GM12801 (cell line): Measurements from ENCODE around the gene RAB3GAP1.

Experiments
- TF ChIP-seq, protein P1 (sequence below): IDR thresholded peaks from one replicate; pipeline ENCODE4 v1.5.1; 2011; ENCODE audit warnings: control low read depth; ENCODE audit not compliant: insufficient read length; ENCODE audit errors: extremely low read depth

Gene RAB3GAP1

DNA sequence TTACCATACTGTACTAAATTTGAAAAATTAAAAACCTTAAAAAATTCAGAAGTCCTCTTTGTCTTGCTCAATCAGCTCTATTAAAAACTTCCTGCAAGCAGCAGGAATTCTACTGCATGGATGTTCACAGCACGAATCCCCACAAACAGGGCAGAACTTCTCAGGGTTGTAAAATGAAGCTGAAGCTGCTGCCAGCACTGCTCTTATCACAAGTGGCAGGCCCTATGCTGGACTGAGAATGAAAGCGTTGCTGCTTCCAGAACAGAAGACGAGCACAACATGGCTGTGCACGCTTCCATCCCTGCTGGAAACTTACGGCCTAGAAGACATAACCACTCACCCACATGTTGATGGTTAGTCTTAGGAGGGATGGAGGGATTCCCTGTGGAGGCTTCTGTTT, 134.0 kb downstream of the RAB3GAP1 start:
- TF ChIP-seq, protein P1, sequence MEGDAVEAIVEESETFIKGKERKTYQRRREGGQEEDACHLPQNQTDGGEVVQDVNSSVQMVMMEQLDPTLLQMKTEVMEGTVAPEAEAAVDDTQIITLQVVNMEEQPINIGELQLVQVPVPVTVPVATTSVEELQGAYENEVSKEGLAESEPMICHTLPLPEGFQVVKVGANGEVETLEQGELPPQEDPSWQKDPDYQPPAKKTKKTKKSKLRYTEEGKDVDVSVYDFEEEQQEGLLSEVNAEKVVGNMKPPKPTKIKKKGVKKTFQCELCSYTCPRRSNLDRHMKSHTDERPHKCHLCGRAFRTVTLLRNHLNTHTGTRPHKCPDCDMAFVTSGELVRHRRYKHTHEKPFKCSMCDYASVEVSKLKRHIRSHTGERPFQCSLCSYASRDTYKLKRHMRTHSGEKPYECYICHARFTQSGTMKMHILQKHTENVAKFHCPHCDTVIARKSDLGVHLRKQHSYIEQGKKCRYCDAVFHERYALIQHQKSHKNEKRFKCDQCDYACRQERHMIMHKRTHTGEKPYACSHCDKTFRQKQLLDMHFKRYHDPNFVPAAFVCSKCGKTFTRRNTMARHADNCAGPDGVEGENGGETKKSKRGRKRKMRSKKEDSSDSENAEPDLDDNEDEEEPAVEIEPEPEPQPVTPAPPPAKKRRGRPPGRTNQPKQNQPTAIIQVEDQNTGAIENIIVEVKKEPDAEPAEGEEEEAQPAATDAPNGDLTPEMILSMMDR, result no peak

- TF ChIP-seq, protein P1, result no peak
Measured at GRCh38 chr2:135187270-135187669, 135.2 kb downstream of the RAB3GAP1 start.

GRCh38 chr2:135189148-135189547, 137.1 kb downstream of the RAB3GAP1 start:
- TF ChIP-seq, protein P1, result no peak

DNA sequence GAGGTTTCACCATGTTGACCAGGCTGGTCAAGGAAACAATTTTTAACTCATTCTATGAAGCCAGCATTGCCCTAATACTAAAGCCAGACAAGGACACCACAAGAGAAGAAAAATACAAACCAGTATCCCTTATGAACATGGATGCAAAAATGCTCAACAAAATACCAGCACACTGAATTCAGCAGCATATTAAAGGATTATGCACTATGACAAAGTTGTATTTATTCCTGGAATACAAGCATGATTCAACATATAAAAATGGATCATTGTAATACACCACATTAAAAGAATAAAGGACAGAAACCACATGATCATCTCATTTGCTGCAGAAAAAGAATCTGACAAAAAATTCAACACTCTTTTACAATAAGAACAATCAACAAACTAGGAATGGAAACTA, 138.7 kb downstream of the RAB3GAP1 start:
- TF ChIP-seq, protein P1, result no peak

DNA sequence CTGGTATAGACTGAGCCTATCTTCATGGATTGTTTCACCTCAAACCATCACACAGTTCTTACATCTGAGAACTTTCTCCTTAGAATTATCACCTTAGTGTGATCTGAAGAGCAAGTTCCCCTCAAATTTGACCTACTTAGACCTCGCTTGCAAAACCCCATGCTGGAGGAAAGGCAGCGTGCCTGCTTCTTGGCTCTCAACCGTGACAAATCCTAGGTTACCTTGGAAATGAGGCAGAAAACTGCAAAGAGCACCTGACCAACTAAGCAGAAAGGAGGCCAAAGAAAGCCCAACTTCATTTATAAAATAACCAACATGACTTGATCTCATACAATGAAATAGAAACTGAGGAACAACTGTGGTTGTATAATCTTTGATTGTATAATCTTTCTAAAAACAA, 146.4 kb downstream of the RAB3GAP1 start:
- TF ChIP-seq, protein P1, result no peak

DNA sequence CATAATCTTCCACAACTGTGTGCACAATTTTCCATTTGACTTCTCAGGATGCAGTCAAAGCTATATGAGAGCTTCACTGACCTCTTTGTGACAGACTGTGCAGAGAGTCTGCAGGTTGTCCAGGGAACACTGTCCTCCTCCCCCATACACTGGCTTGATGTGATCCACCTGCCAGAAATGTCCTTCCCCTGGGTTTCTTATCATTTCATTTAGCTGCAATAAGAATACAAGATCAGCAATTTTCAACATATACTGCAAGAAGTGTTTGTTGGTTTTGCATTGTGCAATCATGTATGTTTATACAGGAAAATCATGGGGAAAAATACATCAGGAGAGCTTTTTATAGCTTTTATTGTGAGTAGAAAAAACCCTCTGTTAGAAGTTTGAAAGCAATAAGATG, 150.7 kb downstream of the RAB3GAP1 start:
- TF ChIP-seq, protein P1, result no peak

DNA sequence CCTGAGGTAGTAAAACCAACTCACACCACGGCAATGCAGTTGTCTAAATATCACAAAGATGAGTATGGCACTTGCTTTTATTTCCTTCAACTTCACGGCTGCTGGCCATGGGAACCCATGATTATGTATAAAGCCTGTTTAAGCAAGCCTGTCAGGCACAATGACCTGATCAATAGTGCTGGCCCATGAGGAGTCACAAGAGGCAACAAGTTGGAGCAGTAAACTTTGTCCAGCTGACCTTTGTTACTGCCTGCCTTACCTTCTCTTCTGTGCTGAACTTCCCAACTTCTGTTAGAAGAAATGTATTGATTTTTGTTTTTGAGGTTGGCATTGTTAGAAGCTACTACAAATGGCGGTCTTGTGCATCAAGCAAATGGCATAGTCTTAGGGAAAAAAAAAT, 151.9 kb downstream of the RAB3GAP1 start:
- TF ChIP-seq, protein P1, result no peak

DNA sequence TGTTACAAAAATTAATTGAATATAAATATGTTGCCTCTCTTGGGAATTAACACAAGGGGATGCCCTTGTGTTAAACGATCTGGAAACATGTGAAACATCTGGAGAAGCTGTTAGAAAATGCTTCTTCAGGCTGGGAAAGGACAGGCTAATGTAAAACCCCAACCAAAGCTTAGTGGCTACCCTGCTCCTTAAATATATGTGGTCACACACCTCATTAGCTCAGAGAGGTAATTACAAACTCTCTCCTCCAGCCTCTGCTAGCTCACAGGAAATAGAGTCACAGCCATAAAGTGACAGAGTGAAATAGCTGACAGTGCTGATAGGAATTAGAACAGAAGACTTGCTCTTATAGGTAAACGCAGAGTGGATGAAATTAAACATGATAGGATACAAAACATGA, 155.9 kb downstream of the RAB3GAP1 start:
- TF ChIP-seq, protein P1, result no peak
